Astrocyte (in vitro differentiated cells and primary cell): ENCODE results near the gene SMIM41.

Experiments
- EZH2 ChIP-seq: IDR thresholded peaks from 2 replicates; pipeline ENCODE4 v1.6.1; 2012; ENCODE audit warnings: mild to moderate bottlenecking, low read length, inconsistent platforms; ENCODE audit not compliant: insufficient read depth
- TF ChIP-seq, protein P1 (sequence below): IDR thresholded peaks from 2 replicates; pipeline ENCODE4 v1.5.1; 2011; ENCODE audit warnings: low read depth, mild to moderate bottlenecking, inconsistent platforms, low read length, moderate library complexity; ENCODE audit not compliant: insufficient read depth

DNA sequence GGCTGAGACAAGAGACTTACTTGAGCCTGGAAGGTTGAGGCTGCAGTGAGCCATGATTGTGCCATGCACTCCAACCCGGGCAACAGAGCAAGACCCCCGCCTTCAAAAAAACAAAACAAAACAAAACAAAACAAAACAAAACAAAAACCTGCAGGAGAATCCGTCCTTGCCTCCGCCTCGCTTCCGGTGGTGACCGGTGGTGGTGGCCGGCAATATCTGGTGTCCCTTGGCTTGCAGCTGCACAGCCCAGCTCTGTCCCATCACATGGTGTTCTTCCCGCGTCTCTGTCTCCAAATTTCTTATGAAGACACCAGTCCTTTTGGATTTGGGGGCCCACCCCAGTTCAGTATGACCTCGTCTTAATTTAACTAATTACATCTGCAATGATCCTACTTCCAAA lies 10.0 kb downstream of the SMIM41 start:
- TF ChIP-seq, protein P1, sequence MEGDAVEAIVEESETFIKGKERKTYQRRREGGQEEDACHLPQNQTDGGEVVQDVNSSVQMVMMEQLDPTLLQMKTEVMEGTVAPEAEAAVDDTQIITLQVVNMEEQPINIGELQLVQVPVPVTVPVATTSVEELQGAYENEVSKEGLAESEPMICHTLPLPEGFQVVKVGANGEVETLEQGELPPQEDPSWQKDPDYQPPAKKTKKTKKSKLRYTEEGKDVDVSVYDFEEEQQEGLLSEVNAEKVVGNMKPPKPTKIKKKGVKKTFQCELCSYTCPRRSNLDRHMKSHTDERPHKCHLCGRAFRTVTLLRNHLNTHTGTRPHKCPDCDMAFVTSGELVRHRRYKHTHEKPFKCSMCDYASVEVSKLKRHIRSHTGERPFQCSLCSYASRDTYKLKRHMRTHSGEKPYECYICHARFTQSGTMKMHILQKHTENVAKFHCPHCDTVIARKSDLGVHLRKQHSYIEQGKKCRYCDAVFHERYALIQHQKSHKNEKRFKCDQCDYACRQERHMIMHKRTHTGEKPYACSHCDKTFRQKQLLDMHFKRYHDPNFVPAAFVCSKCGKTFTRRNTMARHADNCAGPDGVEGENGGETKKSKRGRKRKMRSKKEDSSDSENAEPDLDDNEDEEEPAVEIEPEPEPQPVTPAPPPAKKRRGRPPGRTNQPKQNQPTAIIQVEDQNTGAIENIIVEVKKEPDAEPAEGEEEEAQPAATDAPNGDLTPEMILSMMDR = no peak
- no peak for TF ChIP-seq EZH2
